ENCODE data around the gene NOL4L.

The NOL4L gene

DNA sequence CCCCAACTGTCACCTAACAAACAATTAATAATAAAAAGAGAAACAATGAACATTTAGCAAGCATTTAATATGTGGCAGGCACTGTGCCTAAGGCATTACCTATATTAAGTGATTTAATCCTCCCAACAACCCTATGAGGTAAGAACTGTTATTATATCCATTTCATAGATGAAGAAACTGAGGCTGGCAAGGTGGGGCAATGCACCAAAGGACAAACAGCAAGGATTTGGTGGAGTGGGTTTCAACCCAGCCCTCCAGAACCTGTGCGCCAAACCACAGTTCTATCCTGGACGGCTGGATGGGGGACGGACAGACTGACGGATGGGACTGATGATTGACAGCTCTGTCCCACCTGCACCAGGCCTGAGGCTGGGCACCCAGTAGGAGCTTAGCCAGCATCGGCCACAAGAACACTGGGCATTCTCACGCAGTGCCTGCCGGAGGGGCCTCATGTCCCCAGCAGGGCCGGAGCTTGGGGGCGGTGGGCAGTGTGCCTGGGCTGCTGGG is 24.6 kb downstream of the NOL4L start:
- DNase-seq: no peak

DNA sequence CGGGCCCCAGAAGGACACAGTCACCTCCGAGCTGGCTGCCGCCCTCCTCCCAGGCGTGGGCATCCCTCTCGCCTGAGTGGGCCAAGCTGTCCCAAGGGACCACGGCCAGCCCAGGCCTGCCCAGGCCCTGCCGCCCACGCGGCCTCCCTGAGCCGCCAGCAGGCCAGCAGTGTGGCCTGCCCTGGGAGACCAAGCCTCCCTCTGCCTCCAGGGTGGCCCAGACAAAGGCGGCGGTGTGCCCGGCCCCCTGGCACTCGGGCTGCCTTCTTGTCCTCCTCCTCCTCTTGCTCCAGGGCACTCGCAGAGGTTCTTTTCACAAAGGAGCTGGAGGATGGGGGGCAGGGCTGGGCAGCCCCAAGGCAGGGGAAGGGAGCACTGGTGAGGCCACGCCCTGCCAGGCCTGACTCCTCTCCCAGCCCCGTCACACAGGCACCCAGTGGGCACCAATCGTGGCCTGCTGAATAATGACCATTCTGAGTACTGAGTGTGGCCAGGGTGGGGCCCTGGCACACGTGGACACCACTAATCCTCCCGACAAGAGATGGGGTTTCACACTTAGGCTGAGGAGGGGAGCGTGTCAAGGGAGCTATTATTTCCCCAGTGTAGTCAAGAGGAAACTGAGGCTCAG is 25.3 kb downstream of the NOL4L start:
- peak; percentile 62 for DNase-seq

- DNase-seq: no peak
Measured at GRCh38 chr20:32559205-32559752, 25.9 kb downstream of the NOL4L start.

DNA sequence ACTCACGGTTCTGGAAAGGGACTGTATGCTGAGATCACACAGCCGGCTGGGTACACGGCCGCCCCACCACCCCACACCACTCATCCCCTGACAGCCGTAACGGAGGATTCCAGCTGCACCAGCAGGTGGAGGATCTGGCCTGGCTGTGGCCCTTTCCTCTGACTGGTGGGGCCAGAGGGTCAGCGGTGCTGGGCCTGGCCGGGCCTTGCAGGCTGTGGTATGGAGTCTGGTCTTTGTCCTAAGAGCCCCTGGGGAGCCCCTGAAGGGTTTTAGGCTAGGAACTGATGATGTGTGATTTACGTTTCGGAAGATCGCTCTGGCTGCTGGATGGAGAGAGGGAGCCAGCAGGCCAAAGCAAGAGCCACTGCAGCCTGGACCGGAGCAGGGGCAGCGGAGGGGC is 26.6 kb downstream of the NOL4L start:
- no peak for DNase-seq

DNA sequence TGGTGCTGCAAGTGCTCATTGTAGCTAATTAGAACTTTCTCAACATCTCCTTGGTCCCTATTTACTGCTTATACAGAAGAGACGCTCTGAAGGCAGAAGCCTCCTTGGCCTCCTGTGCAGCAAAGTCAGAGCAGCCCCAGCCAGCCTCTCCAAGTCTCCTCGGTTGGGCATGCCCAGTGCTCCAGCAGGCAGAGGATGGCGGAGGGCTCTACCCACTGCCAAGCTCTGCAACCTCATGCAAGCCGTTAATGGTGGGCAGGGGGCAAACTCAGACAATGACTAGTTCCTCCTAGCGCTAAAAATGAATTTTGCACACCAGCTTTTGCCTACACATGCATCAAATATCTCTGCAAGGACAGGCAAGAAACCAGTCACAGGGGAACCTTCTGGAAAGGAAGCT is 27.8 kb downstream of the NOL4L start:
- DNase-seq: no peak

DNA sequence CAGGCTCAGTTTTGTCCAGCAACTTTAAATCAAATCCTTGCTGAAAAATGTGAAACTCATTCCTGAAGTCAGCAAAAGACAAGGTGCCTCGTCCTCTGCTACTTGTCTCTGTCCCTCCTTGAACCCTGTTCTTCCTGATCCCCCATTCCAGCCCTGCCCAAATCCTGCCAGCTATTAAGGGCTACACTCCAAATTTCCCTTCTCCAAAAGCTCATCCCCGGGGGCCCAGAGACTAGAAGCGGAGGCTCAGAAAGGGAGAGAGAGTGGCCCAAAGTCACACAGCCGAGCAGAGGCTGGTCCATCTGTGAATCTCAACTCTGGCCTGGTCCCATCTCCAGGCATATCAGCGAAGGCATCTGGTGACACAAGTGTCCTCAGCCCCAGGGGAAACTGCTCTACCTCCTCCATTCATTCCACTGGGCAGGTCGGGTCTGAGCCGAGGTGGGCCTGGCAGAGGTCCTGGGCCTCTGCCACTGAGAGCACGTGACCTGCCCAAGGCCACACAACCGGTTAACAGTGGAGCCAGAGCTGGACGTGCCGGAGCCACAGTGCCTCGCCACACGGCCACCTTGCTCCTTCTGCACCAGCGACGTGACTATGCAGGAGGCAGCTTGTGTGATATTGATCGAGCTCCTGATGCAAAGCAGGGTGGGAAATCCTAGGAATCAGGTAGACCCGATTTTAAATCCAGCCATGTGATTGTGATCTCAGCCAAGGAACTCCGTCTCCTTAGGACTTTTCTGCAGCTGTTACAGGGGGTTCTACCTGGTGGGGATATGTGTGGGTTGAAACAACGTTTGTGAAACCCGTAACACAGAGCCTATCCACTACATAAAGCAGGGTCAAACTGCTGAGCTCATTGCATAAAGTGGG is 28.6 kb downstream of the NOL4L start:
- no peak for DNase-seq

GRCh38 chr20:32555584-32555983 is 29.5 kb downstream of the NOL4L start:
- DNase-seq: no peak

- no peak for DNase-seq
Measured at GRCh38 chr20:32554965-32555289, 30.2 kb downstream of the NOL4L start.

- no peak for DNase-seq
Measured at GRCh38 chr20:32553618-32554017, 31.5 kb downstream of the NOL4L start.

GRCh38 chr20:32551693-32552092 is 33.4 kb downstream of the NOL4L start:
- no peak for DNase-seq

GRCh38 chr20:32549842-32550241 is 35.3 kb downstream of the NOL4L start:
- no peak for DNase-seq

DNA sequence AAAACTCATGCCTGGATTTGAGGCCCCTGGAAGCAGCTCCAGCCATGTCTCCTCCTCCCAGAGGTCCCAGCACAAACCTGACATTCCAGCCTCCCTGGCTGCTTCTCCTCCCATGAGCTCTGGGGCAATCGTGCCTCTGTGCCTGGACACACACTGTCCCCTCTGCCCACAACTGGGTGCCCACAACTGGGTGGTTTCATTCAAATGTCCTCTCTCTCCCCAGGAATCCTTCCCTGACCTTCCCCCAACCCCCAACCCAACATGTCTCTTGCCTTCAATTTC is 37.4 kb downstream of the NOL4L start:
- no peak for DNase-seq

DNA sequence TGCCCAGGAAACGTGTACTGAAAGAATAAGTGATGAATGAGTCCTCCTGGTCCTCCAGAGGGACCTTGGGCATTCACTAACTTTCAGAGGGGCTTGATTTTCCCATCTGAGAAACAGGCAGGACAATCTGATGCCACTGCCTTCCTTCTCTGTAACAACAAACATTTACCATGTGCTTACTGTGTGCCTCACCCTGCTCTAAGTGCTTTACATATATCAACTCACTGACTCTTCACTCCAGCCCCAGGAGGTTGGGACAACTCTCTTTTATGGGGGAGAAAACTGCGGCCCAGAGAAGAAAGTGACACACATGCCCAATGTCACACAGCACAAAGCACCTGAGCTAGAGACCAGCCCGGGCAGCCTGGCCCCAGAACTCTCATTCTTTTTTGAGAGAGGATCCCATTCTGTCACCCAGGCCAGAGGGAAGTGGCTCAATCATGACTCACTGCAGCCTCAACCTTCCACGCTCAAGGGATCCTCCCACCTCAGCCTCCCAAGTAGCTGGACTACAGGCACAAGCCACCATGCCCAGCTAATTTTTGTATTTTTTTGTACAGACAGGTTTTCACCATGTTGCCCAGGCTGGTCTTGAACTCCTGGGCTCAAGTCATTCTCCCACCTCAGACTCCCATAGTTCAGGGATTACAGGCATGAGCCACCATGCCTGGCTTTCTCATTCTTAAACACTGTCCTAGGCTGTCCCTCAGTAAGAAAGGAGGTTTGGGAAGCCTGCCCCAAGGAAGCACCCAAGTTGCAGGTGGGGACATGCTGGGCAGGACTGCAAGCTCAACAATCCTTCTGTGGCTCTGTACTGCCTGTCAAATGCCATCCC is 38.0 kb downstream of the NOL4L start:
- DNase-seq: no peak

GRCh38 chr20:32544893-32545840 is 40.0 kb downstream of the NOL4L start:
- no peak for DNase-seq

GRCh38 chr20:32544260-32544722 is 40.8 kb downstream of the NOL4L start:
- DNase-seq: no peak

DNA sequence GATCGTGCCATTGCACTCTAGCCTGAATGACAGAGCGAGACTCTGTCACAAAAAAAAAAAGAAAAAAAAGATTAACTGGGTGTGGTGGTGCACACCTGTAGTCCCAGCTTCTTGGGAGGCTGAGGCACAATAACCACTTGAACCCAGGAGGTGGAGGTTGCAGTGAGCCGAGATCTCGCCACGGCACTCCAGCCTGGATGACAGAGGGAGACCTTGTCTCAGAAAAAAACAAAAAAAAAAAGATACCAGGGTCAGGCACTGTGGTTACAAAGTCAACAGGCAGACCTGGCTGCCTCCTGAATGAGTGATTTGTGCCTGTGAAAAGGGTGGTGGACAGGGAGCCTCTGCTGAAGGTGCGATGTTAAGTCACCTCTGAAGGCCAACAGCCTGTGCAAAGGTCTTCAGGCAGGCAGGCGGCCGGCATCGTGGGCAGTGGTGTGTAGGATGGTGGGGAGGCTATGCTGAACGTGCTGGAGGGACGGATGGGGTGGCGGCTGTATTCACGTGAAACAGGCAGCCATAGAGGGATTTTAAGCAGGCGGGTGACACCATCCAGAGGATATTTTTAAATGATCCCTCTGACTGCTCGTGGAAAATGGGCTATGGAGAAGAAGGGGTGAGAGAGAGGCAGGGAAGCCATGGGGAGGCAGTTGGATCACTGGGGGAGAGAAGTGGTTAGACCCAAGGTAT is 41.4 kb downstream of the NOL4L start:
- DNase-seq: no peak

- no peak for DNase-seq
Measured at GRCh38 chr20:32542259-32542615, 42.9 kb downstream of the NOL4L start.

GRCh38 chr20:32541323-32542258 is 43.5 kb downstream of the NOL4L start:
- no peak for DNase-seq

DNA sequence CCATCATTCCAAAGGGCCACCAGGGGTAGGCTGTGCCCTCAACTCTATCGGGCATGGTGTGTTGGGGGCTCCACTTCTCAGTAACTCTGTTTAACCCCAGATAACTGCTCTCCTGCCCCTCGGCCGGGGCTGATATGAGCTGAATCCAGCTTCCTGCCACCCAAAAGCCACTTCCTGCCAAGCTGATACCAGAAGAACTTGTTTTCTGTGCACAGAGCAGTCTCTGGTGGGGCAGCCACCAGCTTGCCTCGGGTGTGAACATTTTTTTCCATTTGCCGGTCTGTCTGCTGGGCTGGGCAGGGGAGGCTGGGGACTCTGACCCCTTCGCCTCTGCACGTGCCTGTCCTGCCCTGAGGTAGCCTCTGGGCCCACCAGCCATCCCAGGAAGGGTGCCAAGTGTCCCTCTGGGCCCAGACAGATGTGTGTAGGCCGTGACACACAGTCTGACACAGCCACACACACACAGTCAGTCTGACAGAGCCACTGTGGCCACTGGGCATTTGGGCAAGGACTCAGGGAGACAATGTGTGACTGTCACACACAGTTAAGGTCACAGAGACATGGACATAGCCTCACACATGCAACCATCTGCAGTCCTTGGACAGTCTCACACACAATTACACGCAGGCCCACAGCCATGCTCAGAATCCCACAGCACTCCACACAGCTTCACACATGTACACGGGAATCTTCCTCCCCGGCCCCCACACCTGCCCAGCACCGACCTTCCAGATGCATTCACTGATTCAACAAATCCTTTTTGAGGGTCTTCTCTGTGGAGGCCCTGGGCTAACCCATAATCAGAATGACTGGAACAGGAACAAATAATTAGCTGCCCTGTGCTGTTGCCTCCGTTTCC is 45.1 kb downstream of the NOL4L start:
- DNase-seq: peak; percentile 97

Measured in hematopoietic multipotent progenitor cell treated with erythropoietin and hydrocortisone succinate and interleukin-3 and kit ligand, for 6 days (in vitro differentiated cells).